ENCODE results near the gene STK31. TPM values are rescaled to one million over a fixed set of nuclear protein-coding genes. Genes with fewer than 3 reads are reported as not detected.
"Not testable (repeated sequence)": the region's sequence is repeated elsewhere in the genome, so short reads cannot be mapped to it uniquely, and the experiment has no call there.

STK31 gene
- polyA plus RNA-seq, 2 donors, result 0.05 to 1.1 TPM

DNA sequence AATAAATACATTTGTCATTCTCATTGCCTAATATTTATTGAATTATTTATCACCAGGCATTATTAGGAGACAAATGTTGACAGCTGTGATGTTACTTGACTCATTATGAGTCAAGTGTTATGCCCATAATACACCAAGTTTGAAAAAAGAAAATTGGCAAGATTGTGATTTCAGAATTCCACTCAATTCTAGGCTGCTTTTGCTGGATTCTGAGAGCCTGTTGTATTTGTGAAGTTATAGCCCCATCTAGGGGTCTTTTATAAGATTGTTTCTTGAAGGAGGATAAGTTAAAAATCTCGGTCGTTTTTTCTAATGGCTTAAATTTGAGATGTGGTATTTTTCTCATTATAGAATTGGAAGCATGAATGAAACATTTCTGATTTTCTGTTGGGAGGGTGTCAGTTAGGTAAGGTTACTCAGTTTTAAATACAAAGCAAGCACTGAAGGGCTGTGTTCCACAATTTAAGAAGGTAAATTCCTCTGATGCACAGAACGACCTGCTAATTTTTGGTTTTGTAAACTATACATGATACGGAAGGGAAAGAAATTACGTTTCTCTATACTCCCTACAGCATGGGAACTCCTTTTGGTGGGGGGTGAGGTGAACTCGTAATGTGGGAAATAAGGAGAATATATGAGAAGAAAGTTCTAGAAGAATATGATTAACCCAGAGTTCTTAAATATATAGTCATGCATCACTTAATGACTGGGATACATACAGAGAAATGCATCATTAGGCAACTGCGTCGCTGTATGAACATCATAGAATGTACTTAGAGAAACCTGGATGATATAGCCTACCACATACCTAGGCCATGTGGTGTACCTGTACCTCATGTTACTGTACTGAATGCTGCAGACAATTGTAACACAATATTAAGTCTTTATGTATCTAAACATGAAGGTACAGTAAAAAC lies 2.6 kb downstream of the STK31 start:
- 48 to 54% methylated on average over 8 of the region's 8 CpGs for WGBS, 2 donors
- Histone ChIP-seq H3K9me3 (ENCODE audit: control insufficient read depth in 2 of 2, insufficient read depth in 1 of 2, low read depth in 1 of 2, low read length in 1 of 2) (no peaks in the 10 kb centered on the region), H3K4me1 (ENCODE audit: control insufficient read depth in 2 of 2, insufficient read depth in 2 of 2, low read length in 1 of 2) (no peaks in the 10 kb centered on the region), H3K36me3 (ENCODE audit: control insufficient read depth in 2 of 2, insufficient read depth in 2 of 2, low read length in 1 of 2) (no peaks in the 10 kb centered on the region), H3K4me3 (ENCODE audit: low read depth in 1 of 2, low read length in 2 of 2) (no peak overlapping the region), H3K27me3 (ENCODE audit: control insufficient read depth in 1 of 2, insufficient read depth in 2 of 2, low read length in 2 of 2) (no peaks in the 10 kb centered on the region), H3K27ac (ENCODE audit: low read depth in 2 of 2, low read length in 1 of 2) (no peak overlapping the region)

DNA sequence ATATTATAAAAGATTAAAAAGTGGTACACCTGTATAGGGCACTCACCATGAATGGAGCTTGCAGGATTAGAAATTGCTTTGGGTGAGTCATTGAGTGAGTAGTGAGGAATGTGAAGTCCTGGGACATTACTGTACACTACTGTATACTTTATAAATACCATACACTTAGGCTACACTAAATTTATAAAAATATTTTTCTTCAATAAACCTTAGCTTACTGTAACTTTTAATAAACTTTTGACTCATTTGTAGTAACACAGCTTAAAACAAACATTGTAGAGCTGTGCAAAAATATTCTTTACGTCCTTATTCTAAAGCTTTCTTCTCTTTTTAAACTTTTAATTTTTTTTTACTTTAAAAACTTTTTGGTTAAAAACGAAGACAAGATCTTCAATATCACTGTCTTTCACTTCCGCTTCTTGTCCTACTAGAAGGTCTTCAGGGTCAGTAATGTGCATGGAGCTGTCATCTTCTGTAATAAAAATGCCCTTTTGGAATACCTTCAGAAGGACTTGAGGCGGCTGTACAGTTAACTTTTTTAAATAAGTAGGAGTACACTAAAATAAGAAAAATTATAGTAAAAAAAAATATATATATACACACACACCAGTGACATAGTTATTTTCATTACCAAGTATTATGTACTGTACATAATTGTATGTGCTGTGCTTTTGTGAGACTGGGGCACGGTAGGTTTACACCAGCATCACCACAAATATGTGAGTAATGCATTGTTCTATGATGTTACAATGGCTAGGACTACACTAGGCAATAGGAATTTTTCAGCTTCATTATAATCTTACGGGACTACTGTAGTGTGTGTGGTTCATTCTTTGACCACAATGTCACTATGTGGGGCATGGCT lies 3.5 kb downstream of the STK31 start:
- no peak overlapping the region for H3K27ac ChIP-seq (ENCODE audit: low read depth in 2 of 2, low read length in 1 of 2)
- WGBS, 2 donors, result 72 to 81% methylated on average over 6 of the region's 6 CpGs
- H3K36me3 ChIP-seq (ENCODE audit: control insufficient read depth in 2 of 2, insufficient read depth in 2 of 2, low read length in 1 of 2), result no peaks in the 10 kb centered on the region
- H3K27me3 ChIP-seq (ENCODE audit: control insufficient read depth in 1 of 2, insufficient read depth in 2 of 2, low read length in 2 of 2), result no peaks in the 10 kb centered on the region
- no peaks in the 10 kb centered on the region for H3K9me3 ChIP-seq (ENCODE audit: control insufficient read depth in 2 of 2, insufficient read depth in 1 of 2, low read depth in 1 of 2, low read length in 1 of 2)
- H3K4me1 ChIP-seq (ENCODE audit: control insufficient read depth in 2 of 2, insufficient read depth in 2 of 2, low read length in 1 of 2), result no peaks in the 10 kb centered on the region
- H3K4me3 ChIP-seq (ENCODE audit: low read depth in 1 of 2, low read length in 2 of 2), result no peak overlapping the region

DNA sequence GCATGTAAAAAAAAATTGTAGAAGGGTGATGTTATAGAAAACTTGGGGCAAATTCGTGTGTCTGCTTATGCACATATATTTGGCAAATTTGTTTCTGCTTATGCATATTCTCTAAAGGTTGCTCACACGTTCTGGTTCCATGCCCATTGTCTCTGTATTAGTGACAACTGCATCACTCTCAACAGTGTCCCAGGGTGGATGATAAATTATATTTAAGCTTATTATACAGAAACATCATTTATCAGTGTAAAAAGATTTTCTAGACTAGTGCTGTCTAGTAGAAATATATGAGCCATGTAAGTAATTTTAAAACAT lies 4.1 kb downstream of the STK31 start:
- Histone ChIP-seq H3K4me1 (ENCODE audit: control insufficient read depth in 2 of 2, insufficient read depth in 2 of 2, low read length in 1 of 2) (no peaks in the 10 kb centered on the region), H3K36me3 (ENCODE audit: control insufficient read depth in 2 of 2, insufficient read depth in 2 of 2, low read length in 1 of 2) (no peaks in the 10 kb centered on the region), H3K9me3 (ENCODE audit: control insufficient read depth in 2 of 2, insufficient read depth in 1 of 2, low read depth in 1 of 2, low read length in 1 of 2) (no peaks in the 10 kb centered on the region), H3K4me3 (ENCODE audit: low read depth in 1 of 2, low read length in 2 of 2) (no peak overlapping the region), H3K27me3 (ENCODE audit: control insufficient read depth in 1 of 2, insufficient read depth in 2 of 2, low read length in 2 of 2) (no peaks in the 10 kb centered on the region), H3K27ac (ENCODE audit: low read depth in 2 of 2, low read length in 1 of 2) (no peak overlapping the region)
- WGBS, 2 donors, result 43 to 52% methylated on average over 2 of the region's 2 CpGs

GRCh38 chr7:23714579-23714978 lies 4.6 kb downstream of the STK31 start:
- no peaks in the 10 kb centered on the region for H3K27me3 ChIP-seq (ENCODE audit: control insufficient read depth in 1 of 2, insufficient read depth in 2 of 2, low read length in 2 of 2)
- 79 to 88% methylated on average over 1 of the region's 1 CpG for WGBS, 2 donors
- H3K4me1 ChIP-seq (ENCODE audit: control insufficient read depth in 2 of 2, insufficient read depth in 2 of 2, low read length in 1 of 2), result no peaks in the 10 kb centered on the region
- no peak overlapping the region for H3K4me3 ChIP-seq (ENCODE audit: low read depth in 1 of 2, low read length in 2 of 2)
- H3K27ac ChIP-seq (ENCODE audit: low read depth in 2 of 2, low read length in 1 of 2), result no peak overlapping the region
- H3K36me3 ChIP-seq (ENCODE audit: control insufficient read depth in 2 of 2, insufficient read depth in 2 of 2, low read length in 1 of 2), result no peaks in the 10 kb centered on the region
- no peaks in the 10 kb centered on the region for H3K9me3 ChIP-seq (ENCODE audit: control insufficient read depth in 2 of 2, insufficient read depth in 1 of 2, low read depth in 1 of 2, low read length in 1 of 2)

DNA sequence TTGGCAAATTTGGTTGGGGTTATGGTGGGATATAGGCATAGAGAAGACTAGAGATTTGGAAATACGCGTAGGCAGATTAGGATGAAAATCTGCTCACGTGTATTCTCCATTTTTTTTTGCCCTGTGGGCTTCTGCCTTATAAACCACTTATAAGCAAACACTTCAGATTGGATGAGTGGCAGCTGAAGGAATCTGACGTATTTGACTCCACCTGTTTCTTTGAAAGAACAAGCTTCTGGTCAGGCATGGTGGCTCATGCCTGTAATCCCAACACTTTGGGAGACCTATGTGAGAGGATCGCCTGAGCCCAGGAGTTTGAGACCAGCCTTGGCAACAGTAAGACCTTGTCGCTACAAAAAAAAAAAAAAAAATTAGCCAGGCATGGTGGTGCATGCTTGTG lies 5.1 kb downstream of the STK31 start:
- WGBS, 2 donors, result 66 to 69% methylated on average over 6 of the region's 6 CpGs
- Histone ChIP-seq H3K36me3 (ENCODE audit: control insufficient read depth in 2 of 2, insufficient read depth in 2 of 2, low read length in 1 of 2) (no peaks in the 10 kb centered on the region), H3K4me3 (ENCODE audit: low read depth in 1 of 2, low read length in 2 of 2) (no peak overlapping the region), H3K27me3 (ENCODE audit: control insufficient read depth in 1 of 2, insufficient read depth in 2 of 2, low read length in 2 of 2) (no peaks in the 10 kb centered on the region), H3K9me3 (ENCODE audit: control insufficient read depth in 2 of 2, insufficient read depth in 1 of 2, low read depth in 1 of 2, low read length in 1 of 2) (no peaks in the 10 kb centered on the region), H3K27ac (ENCODE audit: low read depth in 2 of 2, low read length in 1 of 2) (no peak overlapping the region), H3K4me1 (ENCODE audit: control insufficient read depth in 2 of 2, insufficient read depth in 2 of 2, low read length in 1 of 2) (no peaks in the 10 kb centered on the region)

DNA sequence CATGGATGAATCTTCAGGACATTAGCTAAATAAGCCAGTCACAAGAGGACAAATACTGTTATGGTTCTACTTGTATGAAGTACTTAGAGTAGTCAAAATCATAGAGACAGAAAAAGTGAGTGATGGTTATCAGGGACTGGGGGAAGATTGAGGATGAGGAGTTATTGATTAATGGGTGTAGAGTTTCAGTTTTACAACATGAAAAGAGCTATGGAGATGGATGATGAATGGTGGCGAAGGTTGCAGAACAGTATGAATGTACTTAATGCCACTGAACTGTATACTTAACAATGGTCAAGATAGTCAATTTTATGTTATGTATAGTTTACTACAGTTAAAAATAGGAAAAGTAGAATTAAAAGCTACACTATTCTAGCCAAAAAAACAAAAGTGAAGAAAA lies 7.8 kb downstream of the STK31 start:
- H3K36me3 ChIP-seq (ENCODE audit: control insufficient read depth in 2 of 2, insufficient read depth in 2 of 2, low read length in 1 of 2), result no peaks in the 10 kb centered on the region
- H3K27me3 ChIP-seq (ENCODE audit: control insufficient read depth in 1 of 2, insufficient read depth in 2 of 2, low read length in 2 of 2), result no peaks in the 10 kb centered on the region
- no peaks in the 10 kb centered on the region for H3K9me3 ChIP-seq (ENCODE audit: control insufficient read depth in 2 of 2, insufficient read depth in 1 of 2, low read depth in 1 of 2, low read length in 1 of 2)
- 97 to 100% methylated on average over 1 of the region's 1 CpG for WGBS, 2 donors
- H3K4me3 ChIP-seq (ENCODE audit: low read depth in 1 of 2, low read length in 2 of 2), result no peak overlapping the region
- H3K27ac ChIP-seq (ENCODE audit: low read depth in 2 of 2, low read length in 1 of 2), result no peak overlapping the region
- H3K4me1 ChIP-seq (ENCODE audit: control insufficient read depth in 2 of 2, insufficient read depth in 2 of 2, low read length in 1 of 2), result no peaks in the 10 kb centered on the region

DNA sequence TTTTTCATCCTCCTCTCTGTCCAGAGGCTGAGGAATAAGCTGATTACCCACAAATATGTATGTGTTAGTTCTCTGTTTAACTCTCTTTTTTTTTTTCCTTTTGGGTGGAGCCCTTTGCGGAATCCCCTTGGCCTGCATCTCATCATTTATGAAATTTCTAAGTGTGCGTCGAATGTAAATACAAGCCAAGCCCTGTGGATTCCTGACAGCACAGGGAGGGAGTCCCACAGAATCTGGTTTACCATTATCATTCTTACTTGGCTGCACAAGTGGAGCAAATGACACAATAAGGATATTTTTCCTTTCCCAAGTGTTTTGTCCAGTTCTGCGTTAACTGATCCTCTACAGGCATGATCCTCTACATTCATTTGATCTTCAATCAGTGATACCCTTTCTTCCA lies 11.4 kb downstream of the STK31 start:
- H3K27me3 ChIP-seq (ENCODE audit: control insufficient read depth in 1 of 2, insufficient read depth in 2 of 2, low read length in 2 of 2), result no peaks in the 10 kb centered on the region

DNA sequence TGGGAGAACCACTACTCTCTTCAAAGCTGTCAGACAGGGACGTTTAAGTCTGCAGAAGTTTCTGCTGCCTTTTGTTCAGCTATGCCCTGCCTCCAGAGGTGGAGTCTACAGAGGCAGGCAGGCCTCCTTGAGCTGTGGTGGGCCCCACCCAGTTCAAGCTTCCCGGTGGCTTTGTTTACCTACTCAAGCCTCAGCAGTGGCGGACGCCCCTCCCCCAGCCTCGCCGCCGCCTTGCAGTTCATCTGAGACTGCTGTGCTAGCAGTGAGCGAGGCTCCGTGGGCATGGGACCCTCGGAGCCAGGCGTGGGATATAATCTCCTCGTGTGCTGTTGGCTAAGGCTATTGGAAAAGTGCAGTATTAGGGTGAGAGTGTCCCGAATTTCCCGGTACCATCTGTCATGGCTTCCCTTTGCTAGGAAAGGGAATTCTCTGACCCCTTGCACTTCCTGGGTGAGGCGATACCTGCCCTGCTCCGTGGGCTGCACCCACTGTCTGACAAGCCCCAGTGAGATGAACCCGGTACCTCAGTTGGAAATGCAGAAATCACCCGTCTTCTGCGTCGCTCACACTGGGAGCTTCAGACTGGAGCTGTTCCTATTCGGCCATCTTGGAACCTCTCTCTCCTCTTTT lies 12.7 kb downstream of the STK31 start:
- not testable (repeated sequence) for H3K36me3 ChIP-seq (ENCODE audit: control insufficient read depth in 2 of 2, insufficient read depth in 2 of 2, low read length in 1 of 2); H3K27me3 ChIP-seq (ENCODE audit: control insufficient read depth in 1 of 2, insufficient read depth in 2 of 2, low read length in 2 of 2); H3K9me3 ChIP-seq (ENCODE audit: control insufficient read depth in 2 of 2, insufficient read depth in 1 of 2, low read depth in 1 of 2, low read length in 1 of 2); H3K4me1 ChIP-seq (ENCODE audit: control insufficient read depth in 2 of 2, insufficient read depth in 2 of 2, low read length in 1 of 2); H3K27ac ChIP-seq (ENCODE audit: low read depth in 2 of 2, low read length in 1 of 2)
- H3K4me3 ChIP-seq (ENCODE audit: low read depth in 1 of 2, low read length in 2 of 2), result peak overlapping the region in 1 of 2 donors; percentile 46
- WGBS, 2 donors, result 66 to 77% methylated on average over 21 of the region's 21 CpGs

More for the DNA sequence above, 11.4 kb downstream of the STK31 start:
- no peak overlapping the region for H3K4me3 ChIP-seq (ENCODE audit: low read depth in 1 of 2, low read length in 2 of 2)
- no peaks in the 10 kb centered on the region for H3K4me1 ChIP-seq (ENCODE audit: control insufficient read depth in 2 of 2, insufficient read depth in 2 of 2, low read length in 1 of 2)
- 71 to 79% methylated on average over 4 of the region's 4 CpGs for WGBS, 2 donors
- H3K9me3 ChIP-seq (ENCODE audit: control insufficient read depth in 2 of 2, insufficient read depth in 1 of 2, low read depth in 1 of 2, low read length in 1 of 2), result no peaks in the 10 kb centered on the region
- H3K27ac ChIP-seq (ENCODE audit: low read depth in 2 of 2, low read length in 1 of 2), result no peak overlapping the region
- no peaks in the 10 kb centered on the region for H3K36me3 ChIP-seq (ENCODE audit: control insufficient read depth in 2 of 2, insufficient read depth in 2 of 2, low read length in 1 of 2)

DNA sequence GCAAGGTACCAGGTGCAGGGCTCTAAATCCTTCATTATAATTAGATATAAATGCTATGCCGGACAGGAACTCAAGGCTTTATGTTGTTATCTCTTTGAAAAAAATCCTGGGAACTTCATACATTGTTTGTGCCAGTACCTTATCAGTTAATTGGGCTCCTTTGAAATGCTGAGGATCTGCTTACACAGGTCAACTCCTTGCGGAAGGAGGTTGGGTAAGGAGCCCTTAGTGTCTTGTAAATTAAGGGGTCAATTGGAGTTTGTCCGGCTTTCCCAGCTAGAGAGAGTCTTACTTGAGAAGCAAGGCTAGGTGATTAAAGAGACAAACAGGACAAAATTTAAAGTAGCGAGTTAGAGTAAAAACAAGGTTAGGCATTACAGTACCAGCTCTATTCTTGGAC lies 14.1 kb downstream of the STK31 start:
- 66 to 88% methylated on average over 4 of the region's 4 CpGs for WGBS, 2 donors
- not testable (repeated sequence) for H3K36me3 ChIP-seq (ENCODE audit: control insufficient read depth in 2 of 2, insufficient read depth in 2 of 2, low read length in 1 of 2); H3K27me3 ChIP-seq (ENCODE audit: control insufficient read depth in 1 of 2, insufficient read depth in 2 of 2, low read length in 2 of 2); H3K9me3 ChIP-seq (ENCODE audit: control insufficient read depth in 2 of 2, insufficient read depth in 1 of 2, low read depth in 1 of 2, low read length in 1 of 2); H3K4me1 ChIP-seq (ENCODE audit: control insufficient read depth in 2 of 2, insufficient read depth in 2 of 2, low read length in 1 of 2); H3K4me3 ChIP-seq (ENCODE audit: low read depth in 1 of 2, low read length in 2 of 2); H3K27ac ChIP-seq (ENCODE audit: low read depth in 2 of 2, low read length in 1 of 2)
